ENCODE results near the gene BDKRB2. TPM values are rescaled to one million over a fixed set of nuclear protein-coding genes. Genes with fewer than 3 reads are reported as not detected.
A peak's percentile ranks its signal among the peaks of the same experiment; 100 is the strongest.

Gene BDKRB2
- total and polyA plus RNA-seq, 8 donors: 3.5 to 14.2 (median 6.1) TPM; not detected in 1

- H3K4me1 ChIP-seq: peaks cover 0 to 20% (median 14%) of the 10 kb centered on the region in 4 donors
- intact Hi-C loops (cut with DNase I; ENCODE audit: low total_unique reads): no loop called here
- H3K36me3 ChIP-seq: no peaks in the 10 kb centered on the region
- peak in 1 of 2 donors; percentile 64 for DNase-seq
- TF ChIP-seq CTCF (IDR thresholded peaks at IDR 0.05): no peak
- no peak for TF ChIP-seq POLR2A (IDR thresholded peaks at IDR 0.05)
- TF ChIP-seq EP300 (IDR thresholded peaks at IDR 0.05): no peak
- TF ChIP-seq POLR2AphosphoS5 (IDR thresholded peaks at IDR 0.05): no peak
- H3K27ac ChIP-seq: peak overlapping the region in 2 of 5 donors; percentile 39 to 58
- H3K4me3 ChIP-seq: no peak overlapping the region
- 21 to 39% (median 27%) methylated on average over 4 to 5 of the region's 5 CpGs for WGBS, 5 donors
- H3K9me3 ChIP-seq: peaks cover 2 to 11% (median 7%) of the 10 kb centered on the region in 4 donors
- H3K27me3 ChIP-seq: no peaks in the 10 kb centered on the region
Measured at GRCh38 chr14:96225745-96226151, 21.1 kb downstream of the BDKRB2 start.

DNA sequence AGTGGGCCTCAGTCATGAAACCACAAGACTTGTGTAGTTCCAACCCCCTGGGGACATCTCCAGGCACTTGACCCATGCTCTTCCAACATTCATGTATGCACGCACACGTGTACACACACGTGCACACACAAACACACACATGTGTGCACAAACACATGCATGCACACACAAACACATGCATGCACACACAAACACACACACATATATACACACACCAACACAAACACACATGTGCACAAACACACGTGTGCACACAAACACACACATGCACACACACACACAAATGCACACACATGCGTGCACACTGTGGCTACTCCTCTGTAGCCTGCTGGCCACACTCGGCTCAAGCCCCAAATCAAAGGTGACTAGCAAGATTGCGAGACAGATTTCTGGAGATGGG is 22.8 kb downstream of the BDKRB2 start:
- WGBS, 5 donors: 82 to 92% (median 86%) methylated on average over 7 of the region's 7 CpGs
- Histone ChIP-seq H3K27ac (no peak overlapping the region), H3K36me3 (no peaks in the 10 kb centered on the region), H3K4me1 (peaks cover 0 to 20% (median 16%) of the 10 kb centered on the region in 4 donors), H3K9me3 (peaks cover 2 to 11% (median 7%) of the 10 kb centered on the region in 4 donors), H3K27me3 (no peaks in the 10 kb centered on the region), H3K4me3 (no peak overlapping the region)
- intact Hi-C loops (cut with DNase I; ENCODE audit: low total_unique reads): no loop called here
- TF ChIP-seq EP300 (IDR thresholded peaks at IDR 0.05) (no peak), CTCF (IDR thresholded peaks at IDR 0.05) (peak in 1 of 7 experiments; percentile 7)
- DNase-seq: no peak

GRCh38 chr14:96229315-96229714 is 24.7 kb downstream of the BDKRB2 start:
- TF ChIP-seq POLR2AphosphoS5 (IDR thresholded peaks at IDR 0.05): no peak
- TF ChIP-seq EP300 (IDR thresholded peaks at IDR 0.05): no peak
- peaks cover 2 to 11% (median 7%) of the 10 kb centered on the region in 4 donors for H3K9me3 ChIP-seq
- intact Hi-C loops (cut with DNase I; ENCODE audit: low total_unique reads): no loop called here
- peaks cover 0 to 19% (median 17%) of the 10 kb centered on the region in 4 donors for H3K4me1 ChIP-seq
- no peak overlapping the region for H3K27ac ChIP-seq
- no peak overlapping the region for H3K4me3 ChIP-seq
- H3K36me3 ChIP-seq: no peaks in the 10 kb centered on the region
- H3K27me3 ChIP-seq: no peaks in the 10 kb centered on the region
- no peak for DNase-seq
- 80 to 94% (median 91%) methylated on average over 6 of the region's 6 CpGs for WGBS, 5 donors

- WGBS, 5 donors: 63 to 78% (median 77%) methylated on average over 4 of the region's 4 CpGs
- no peak for TF ChIP-seq CTCF (IDR thresholded peaks at IDR 0.05)
- TF ChIP-seq EP300 (IDR thresholded peaks at IDR 0.05): no peak
- TF ChIP-seq POLR2A (IDR thresholded peaks at IDR 0.05): no peak
- no peak for TF ChIP-seq POLR2AphosphoS5 (IDR thresholded peaks at IDR 0.05)
- peaks cover 2 to 11% (median 7%) of the 10 kb centered on the region in 4 donors for H3K9me3 ChIP-seq
- H3K4me1 ChIP-seq: peaks cover 0 to 14% (median 1%) of the 10 kb centered on the region in 4 donors
- peak overlapping the region in 2 of 5 donors; percentile 22 to 48 for H3K27ac ChIP-seq
- intact Hi-C loops (cut with DNase I; ENCODE audit: low total_unique reads): no loop called here
- no peaks in the 10 kb centered on the region for H3K36me3 ChIP-seq
- no peak overlapping the region for H3K4me3 ChIP-seq
- DNase-seq: peak in 1 of 2 donors; percentile 56
- H3K27me3 ChIP-seq: no peaks in the 10 kb centered on the region
Measured at GRCh38 chr14:96231056-96231455, 26.4 kb downstream of the BDKRB2 start.

DNA sequence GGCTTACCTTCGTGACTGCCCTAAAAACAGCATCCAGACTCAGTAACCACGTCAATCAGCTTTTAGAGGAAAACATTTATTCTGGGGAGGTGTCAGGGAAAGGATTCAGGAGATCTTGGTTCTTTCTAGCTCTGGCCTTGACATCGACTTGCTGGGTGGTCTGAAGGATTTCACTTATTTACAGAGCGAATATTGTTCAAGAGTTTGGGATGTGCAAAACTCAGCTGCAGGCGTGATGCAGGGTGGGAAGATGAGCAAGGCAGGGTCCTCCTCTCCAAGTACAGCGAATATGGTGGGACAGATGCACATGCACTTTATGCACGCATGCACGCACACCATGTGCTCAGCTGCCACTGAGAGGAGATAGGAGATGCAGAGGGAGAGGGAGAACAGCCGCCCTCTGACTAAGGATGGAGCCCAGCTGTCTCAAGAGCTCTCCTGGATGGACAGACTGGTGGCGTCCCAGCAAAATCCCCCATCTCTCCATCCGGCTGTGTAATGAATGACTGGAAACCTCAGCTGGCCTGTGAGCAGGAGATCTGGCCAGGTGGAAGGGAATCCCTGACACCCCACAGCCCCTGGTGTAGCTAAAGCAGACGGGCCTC is 27.0 kb downstream of the BDKRB2 start:
- Histone ChIP-seq H3K4me1 (peaks cover 0 to 14% (median 0%) of the 10 kb centered on the region in 4 donors), H3K36me3 (no peaks in the 10 kb centered on the region), H3K27ac (peak overlapping the region in 2 of 5 donors; percentile 22 to 48), H3K4me3 (no peak overlapping the region), H3K9me3 (peaks cover 2 to 11% (median 7%) of the 10 kb centered on the region in 4 donors), H3K27me3 (no peaks in the 10 kb centered on the region)
- DNase-seq: peak in 1 of 2 donors; percentile 50
- WGBS, 5 donors: 73 to 80% (median 75%) methylated on average over 10 to 12 of the region's 12 CpGs
- TF ChIP-seq EP300 (IDR thresholded peaks at IDR 0.05) (no peak), POLR2AphosphoS5 (IDR thresholded peaks at IDR 0.05) (no peak), POLR2A (IDR thresholded peaks at IDR 0.05) (no peak), CTCF (IDR thresholded peaks at IDR 0.05) (no peak)
- intact Hi-C loops (cut with DNase I; ENCODE audit: low total_unique reads): no loop called here
